GM19463 (cell line): ENCODE data around the gene TMED4.
"Not testable (repeated sequence)": the region's sequence is repeated elsewhere in the genome, so short reads cannot be mapped to it uniquely, and the experiment has no call there.

Source experiments
- ATAC-seq: cut with Tn5 transposase; IDR thresholded peaks from one replicate; pipeline ENCODE4 v1.9.1; 2021; ENCODE audit warnings: mild to moderate bottlenecking, moderate library complexity; ENCODE audit not compliant: unreplicated experiment

Gene TMED4

GRCh38 chr7:44569959-44570358 lies 12.1 kb downstream of the TMED4 start:
- no peak for ATAC-seq

DNA sequence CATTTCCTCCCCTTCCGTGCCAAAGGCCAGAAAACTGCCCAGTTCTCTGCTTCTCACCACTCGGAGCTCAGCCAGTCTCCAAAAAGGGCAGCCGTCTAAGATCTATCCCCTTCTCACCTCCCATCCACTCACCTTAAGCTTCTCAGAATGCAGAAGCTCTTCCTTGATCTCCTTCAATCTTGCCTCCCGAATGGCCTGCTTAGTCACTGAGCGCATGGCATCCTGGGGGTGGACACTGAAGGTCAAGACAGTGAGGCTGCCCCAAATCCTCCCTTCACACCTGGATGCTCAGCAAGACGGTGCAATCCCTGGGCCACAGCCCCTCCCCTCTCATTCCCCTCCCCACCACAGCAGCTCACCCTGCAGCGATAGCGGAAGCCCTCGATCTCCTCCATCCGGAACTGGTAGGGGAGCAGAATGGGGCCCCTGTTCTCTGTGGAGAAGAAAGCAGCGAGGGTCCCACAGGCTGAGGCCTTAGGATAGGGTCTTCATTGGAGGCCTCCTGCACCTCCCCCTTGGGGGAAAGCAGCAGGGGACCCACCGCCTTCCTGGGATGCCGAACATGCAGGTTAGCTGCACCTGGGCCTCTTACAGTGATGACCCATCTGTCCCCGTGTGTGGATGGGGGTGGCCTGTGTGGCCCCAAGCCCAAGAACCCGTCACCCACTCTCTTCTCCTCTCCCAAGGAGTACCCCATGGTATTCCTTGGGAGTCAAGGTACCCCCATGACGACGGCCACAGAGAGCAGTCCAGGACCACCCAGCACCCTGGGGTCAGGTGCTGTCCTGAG lies 13.1 kb downstream of the TMED4 start:
- no peak for ATAC-seq

DNA sequence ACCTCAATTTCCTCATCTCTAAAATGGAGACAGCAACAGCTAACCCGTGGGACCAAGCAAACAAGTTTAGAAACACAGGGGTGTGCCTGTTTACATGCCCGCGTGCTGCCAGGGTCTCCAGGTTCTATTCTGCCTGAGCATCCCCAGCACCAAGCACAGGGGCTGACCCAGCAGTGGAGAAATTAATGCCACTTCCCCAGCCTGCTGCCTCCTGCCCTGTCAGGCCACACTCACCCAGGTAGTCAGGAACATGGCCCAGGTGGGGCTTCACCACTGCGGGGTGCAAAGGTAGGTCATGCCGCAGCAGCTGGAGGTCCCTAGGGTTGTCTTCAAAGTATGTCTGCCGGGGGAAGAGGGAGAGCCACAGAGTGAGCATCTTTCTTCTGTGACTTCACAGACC lies 14.1 kb downstream of the TMED4 start:
- ATAC-seq, result no peak

DNA sequence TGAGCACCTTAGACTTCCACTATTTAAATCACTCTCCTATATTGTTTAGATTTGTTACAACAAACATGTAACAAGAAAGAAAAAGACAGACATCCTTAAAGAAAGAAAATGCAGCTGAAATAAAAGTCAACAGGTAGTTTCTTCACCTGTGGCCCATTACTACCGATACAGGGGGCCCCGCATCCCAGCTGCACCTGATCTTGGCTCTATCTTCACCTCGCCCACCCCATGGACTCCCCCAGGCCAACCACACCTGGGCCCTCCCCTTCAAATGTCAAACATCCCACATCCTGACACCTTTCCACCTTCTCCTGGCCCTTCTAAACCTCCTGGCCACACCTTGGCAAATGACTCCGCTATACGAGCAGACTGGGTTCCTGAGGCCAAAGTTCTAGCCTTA lies 15.4 kb downstream of the TMED4 start:
- no peak for ATAC-seq

DNA sequence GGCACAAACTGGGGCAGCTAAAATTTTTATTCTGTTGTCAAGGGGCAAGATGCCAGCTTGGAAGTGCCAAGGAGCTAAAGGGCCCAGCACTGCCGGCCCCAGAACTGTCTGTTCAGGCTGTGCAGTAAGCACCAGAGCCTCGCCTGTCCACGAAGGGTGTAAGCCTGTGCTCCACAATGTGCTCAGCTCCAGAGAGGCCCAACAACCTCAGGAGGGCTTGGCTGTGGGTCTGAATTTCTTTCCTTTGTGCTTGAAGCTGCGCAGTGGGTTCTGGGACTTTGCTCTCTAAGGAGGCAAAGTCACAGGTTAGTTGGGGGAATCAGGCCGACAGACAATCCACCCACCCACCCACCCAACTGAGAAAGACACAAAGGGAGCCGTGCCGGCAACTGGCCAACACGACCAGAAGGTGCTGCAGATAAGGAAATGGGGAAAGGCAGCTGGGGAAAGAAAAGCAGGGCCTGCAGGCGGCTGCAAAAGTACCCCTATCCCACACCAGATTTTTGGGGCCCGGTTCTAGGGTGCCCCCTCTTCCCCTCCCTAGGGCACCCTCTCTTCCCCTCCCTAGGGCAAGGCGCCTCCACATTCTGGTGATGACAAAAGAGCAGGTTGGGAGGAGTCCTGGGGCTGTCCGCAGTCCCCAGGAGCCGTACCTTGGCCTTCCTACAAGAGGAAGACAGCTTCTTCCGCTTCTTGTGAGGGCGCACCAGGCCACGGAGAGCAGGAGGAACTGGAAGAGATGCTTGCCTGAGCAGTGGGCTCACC lies 16.1 kb downstream of the TMED4 start:
- ATAC-seq, result peak; percentile 35

- peak; percentile 74 for ATAC-seq
These were observed 16.8 kb downstream of the TMED4 start for GRCh38 chr7:44565097-44565794.

DNA sequence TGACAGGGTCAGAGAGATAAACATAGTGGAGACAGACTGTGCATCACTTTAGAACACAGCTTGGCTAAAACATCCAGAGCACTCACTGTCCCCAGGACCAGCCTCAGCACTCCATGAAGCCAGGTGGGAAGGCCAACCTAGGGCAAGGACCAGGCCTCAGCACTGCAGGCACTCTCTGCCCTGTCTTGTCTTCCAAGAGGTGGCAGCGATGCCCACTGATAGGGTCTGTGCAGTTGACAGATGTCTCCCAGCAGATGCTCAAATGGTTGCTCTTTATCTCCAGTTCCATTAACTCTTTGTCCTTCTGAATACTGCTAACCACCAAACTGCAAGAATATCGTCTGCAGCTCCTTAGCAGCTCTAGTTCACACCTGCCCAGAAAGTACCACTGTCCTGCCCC lies 17.4 kb downstream of the TMED4 start:
- ATAC-seq, result no peak

DNA sequence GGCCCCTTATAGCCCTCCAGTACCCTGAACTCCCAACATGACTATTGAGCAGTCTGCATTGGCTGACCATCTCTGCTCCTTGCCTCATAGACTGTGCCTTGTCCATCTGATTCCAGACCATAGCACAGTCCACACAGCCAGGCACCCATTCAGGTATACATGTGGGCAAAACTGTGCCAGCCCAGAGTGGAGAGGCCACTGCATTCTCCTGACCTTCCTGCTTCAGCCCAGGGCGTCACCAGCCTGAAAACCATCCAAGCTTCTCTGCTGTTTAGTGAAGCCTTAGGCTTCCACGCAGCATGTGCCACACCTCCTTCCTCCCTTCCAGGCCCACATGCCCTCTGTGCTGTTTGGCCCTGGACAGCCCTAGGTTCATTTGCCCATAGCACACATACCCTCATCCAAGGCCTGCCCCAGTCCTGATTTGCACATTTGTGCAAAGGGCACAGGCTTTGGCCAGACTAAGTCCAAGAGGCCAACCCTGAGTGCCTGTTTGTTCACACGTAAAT lies 18.8 kb downstream of the TMED4 start:
- no peak for ATAC-seq

DNA sequence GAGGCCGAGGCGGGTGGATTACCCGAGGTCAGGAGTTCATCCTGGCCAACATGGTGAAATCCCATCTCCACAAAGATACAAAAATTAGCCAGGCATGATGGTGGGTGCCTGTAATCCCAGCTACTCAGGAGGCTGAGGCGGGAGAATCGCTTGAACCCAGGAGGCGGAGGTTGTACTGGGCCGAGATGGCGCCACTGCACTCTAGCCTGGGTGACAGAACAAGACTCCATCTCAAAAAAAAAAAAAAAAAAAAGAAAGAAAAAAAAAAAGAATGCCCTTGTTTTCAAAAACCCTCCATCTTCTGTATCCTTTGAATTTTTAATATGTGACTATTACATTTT lies 19.4 kb downstream of the TMED4 start:
- not testable (repeated sequence) for ATAC-seq

GRCh38 chr7:44561962-44562621 lies 19.9 kb downstream of the TMED4 start:
- ATAC-seq, result no peak

GRCh38 chr7:44561481-44561880 lies 20.6 kb downstream of the TMED4 start:
- ATAC-seq, result no peak

DNA sequence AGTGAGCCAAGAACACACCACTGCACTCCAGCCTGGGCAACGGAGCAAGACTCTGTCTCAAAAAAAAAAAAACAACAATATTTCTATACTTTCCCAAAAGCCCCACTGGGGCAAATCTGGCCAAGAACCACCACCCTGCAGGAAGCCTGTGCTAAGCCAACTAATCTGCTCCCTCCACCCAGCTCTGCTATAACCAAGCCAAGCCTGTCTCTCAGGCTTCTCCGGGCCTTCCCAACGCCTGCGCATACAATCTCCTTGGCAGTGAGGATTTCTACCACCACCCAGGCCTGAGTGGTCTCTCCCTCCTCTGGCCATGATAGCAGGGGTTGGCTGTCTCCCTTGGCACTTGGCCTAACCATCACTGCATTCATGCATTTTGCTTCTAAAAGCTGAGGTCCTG lies 22.5 kb downstream of the TMED4 start:
- no peak for ATAC-seq

DNA sequence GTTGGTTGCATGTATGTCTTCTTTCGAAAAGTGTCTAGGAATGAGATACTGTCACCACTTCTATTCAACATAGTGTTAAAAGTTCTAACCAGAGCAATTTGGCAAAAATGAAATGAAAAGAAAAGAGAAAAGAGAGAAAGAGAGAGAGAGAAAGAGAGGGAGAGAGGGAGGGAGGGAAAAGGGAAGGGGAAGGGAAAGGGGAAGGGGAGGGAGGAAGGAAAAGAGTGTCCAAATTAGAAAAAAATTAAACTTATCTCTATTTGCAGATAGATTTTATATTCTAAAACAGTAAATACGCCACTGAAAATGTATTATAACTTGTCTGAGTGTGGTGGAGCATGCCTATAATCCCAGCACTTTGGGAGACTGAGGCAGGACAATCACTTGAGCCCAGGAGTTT lies 24.5 kb downstream of the TMED4 start:
- ATAC-seq, result no peak

DNA sequence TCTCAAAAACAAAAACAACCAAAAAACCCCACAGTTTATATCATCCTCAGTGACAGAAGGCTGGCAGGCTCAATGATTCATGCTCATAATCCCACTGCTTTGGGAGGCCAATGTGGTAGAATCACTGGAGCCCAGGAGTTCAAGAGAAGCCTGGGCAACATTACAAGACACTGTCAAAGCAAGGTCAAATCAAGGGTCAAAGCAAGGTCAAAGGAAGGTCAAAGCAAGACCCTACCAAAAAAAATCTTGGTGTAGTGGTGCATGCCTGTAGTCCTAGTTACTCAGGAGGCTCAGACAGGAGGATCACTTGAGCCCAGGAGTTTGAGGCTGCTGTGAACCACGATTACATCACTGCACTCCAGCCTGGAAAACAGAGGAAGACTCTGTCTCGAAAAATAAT lies 26.7 kb downstream of the TMED4 start:
- ATAC-seq, result no peak

GRCh38 chr7:44552473-44553005 lies 29.5 kb downstream of the TMED4 start:
- not testable (repeated sequence) for ATAC-seq

GRCh38 chr7:44549457-44549856 lies 32.6 kb downstream of the TMED4 start:
- no peak for ATAC-seq

GRCh38 chr7:44548893-44549292 lies 33.1 kb downstream of the TMED4 start:
- no peak for ATAC-seq

DNA sequence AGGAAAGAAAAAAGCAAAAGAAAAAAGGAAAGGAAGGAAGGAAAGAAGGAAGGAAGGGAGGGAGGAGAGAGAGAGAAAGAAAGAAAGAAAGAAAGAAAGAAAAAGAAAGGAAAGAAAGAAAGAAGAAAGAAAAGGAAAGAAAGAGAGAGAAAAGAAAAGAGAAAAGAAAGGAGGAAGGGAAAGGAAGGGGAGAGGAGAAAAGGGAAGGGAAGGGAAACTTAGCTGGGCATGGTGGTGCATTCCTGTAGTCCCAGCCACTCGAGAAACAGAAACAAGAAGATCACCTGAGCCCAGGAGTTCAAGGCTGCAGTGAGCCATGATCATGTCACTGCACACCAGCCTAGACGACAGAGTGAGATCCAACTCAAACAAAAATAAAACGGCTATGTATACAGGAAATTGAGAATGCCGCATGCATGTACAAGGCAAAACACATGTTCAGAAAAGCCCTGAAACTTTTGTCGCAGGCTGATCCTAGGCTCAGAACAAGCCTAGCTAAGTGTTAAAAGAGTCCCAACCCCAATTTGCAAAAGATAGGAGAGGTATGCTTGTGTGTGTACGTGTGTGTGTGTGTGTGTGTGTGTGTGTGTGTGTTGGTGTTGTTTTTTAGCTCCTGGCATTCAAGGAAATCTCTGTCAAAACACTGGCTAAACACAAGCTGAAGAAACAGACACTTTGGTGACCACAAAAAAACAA lies 34.3 kb downstream of the TMED4 start:
- ATAC-seq, result no peak

- ATAC-seq, result no peak
These were observed 40.0 kb downstream of the TMED4 start for GRCh38 chr7:44541876-44542610.
